BLaER1 treated with 17β-estradiol and CSF1 and Interleukin-3, amounts not matched to agents 10 nM and 100 nM (cell line): Measurements from ENCODE around the gene UBAC2.

Experiments used
- H3K27ac ChIP-seq, 11 experiments: shearing (Covaris generic); formaldehyde crosslinking; 2 replicates each; pipeline ENCODE4 v1.8.1; 2022
- H3K27me3 ChIP-seq, 11 experiments: shearing (Covaris generic); formaldehyde crosslinking; 2 replicates each; pipeline ENCODE4 v1.8.1; 2022
- H3K36me3 ChIP-seq, 11 experiments: shearing (Covaris generic); formaldehyde crosslinking; 2 replicates each; pipeline ENCODE4 v1.8.1; 2022
- H3K4me1 ChIP-seq, 10 experiments: shearing (Covaris generic); formaldehyde crosslinking; 2 replicates each; pipeline ENCODE4 v1.8.1; 2022
- H3K4me2 ChIP-seq, 11 experiments: shearing (Covaris generic); formaldehyde crosslinking; 2 replicates each; pipeline ENCODE4 v1.8.1; 2022
- H3K4me3 ChIP-seq, 10 experiments: shearing (Covaris generic); formaldehyde crosslinking; 2 replicates each; pipeline ENCODE4 v1.8.1; 2022
- H3K9ac ChIP-seq, 11 experiments: shearing (Covaris generic); formaldehyde crosslinking; 2 replicates each; pipeline ENCODE4 v1.8.1; 2022
- H3K9me3 ChIP-seq, 11 experiments: shearing (Covaris generic); formaldehyde crosslinking; replicated peaks in 1 of 11; 2 replicates each; pipeline ENCODE4 v1.8.1; 2022
- H4K20me1 ChIP-seq, 11 experiments: shearing (Covaris generic); formaldehyde crosslinking; 2 replicates each; pipeline ENCODE4 v1.8.1; 2022
- Cebpa-rat ChIP-seq, 11 experiments: shearing (Covaris generic); IDR thresholded peaks; 2 replicates each; pipeline ENCODE4 v1.8.1; 2022

UBAC2 gene

DNA sequence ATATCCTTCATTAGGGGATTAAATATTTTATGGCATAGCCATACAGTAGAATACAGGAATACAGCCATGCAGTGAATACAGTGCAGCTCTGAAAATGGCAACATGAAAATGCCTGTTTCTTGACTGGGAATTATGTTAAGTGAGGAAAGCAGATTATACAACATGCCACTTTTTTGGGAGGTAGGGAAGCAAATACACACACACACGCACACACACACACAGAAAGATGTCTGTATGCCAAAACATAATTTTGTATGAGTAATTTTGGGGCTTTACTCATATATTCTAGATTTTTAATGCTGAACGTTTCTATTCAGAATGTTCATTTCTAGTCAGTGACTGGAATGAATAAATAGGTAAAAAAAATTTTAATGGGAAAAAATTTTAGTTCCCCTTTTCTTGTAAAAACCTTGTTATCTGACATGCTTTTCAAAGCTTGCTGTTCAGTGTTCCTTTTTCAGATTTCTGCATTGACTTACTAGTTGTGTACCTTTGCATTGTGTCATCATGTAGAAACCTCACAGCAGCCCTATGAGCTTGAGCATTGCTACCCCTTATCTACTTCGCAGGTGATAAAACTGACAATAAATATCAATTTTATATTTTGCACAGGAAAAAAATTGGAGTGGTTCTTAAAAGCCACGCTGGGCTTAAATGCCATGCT lies 98.7 kb downstream of the UBAC2 start:
- no peak for TF ChIP-seq Cebpa-rat (IDR thresholded peaks at IDR 0.05)

DNA sequence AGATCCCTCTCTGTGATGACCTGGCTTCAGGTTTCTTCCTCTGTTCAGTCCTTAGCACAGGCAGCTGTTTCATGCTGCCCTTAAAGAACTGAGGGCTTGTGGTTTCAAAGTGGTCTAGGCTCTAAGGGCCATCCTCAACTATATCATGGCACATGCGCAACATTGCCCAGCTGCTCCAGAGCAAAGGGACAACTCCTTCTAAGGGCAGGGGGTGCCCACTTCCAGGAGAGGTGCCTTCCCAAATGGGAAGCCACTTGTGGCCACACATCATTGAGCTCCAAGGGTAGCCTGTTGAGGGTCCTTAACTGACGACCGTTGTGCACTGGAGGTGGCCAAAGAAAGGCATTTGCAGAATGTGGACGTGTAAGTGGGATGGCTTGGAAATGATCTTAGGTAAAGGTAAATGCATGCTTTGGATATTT lies 99.3 kb downstream of the UBAC2 start:
- H3K27ac ChIP-seq, result no peak overlapping the region
- peaks cover 24 to 56% (median 41%) of the 10 kb centered on the region in 11 experiments; a peak in 20 of 22 replicates for H3K36me3 ChIP-seq
- no peaks in the 10 kb centered on the region for H3K9me3 ChIP-seq
- no peaks in the 10 kb centered on the region for H3K27me3 ChIP-seq
- no peak overlapping the region for H3K9ac ChIP-seq
- H3K4me3 ChIP-seq, result no peak overlapping the region
- H3K4me2 ChIP-seq, result peak overlapping the region in 4 of 11 experiments; percentile 7 to 64 (median 41); a peak in 5 of 22 replicates
- TF ChIP-seq Cebpa-rat (IDR thresholded peaks at IDR 0.05), result no peak
- H4K20me1 ChIP-seq, result peaks cover 0 to 61% (median 0%) of the 10 kb centered on the region in 11 experiments; a peak in 7 of 22 replicates
- H3K4me1 ChIP-seq, result peaks cover 0 to 96% (median 42%) of the 10 kb centered on the region in 10 experiments; a peak in 16 of 20 replicates

More for the DNA sequence above, 98.7 kb downstream of the UBAC2 start:
- no peak overlapping the region for H3K27ac ChIP-seq
- H3K36me3 ChIP-seq, result peaks cover 25 to 56% (median 41%) of the 10 kb centered on the region in 11 experiments; a peak in 20 of 22 replicates
- peaks cover 0 to 57% (median 0%) of the 10 kb centered on the region in 11 experiments; a peak in 7 of 22 replicates for H4K20me1 ChIP-seq
- H3K4me2 ChIP-seq, result peak overlapping the region in 3 of 11 experiments; percentile 38 to 64 (median 44); a peak in 5 of 22 replicates
- H3K4me3 ChIP-seq, result no peak overlapping the region
- no peaks in the 10 kb centered on the region for H3K27me3 ChIP-seq
- H3K4me1 ChIP-seq, result peaks cover 0 to 95% (median 40%) of the 10 kb centered on the region in 10 experiments; a peak in 16 of 20 replicates
- no peaks in the 10 kb centered on the region for H3K9me3 ChIP-seq
- no peak overlapping the region for H3K9ac ChIP-seq

DNA sequence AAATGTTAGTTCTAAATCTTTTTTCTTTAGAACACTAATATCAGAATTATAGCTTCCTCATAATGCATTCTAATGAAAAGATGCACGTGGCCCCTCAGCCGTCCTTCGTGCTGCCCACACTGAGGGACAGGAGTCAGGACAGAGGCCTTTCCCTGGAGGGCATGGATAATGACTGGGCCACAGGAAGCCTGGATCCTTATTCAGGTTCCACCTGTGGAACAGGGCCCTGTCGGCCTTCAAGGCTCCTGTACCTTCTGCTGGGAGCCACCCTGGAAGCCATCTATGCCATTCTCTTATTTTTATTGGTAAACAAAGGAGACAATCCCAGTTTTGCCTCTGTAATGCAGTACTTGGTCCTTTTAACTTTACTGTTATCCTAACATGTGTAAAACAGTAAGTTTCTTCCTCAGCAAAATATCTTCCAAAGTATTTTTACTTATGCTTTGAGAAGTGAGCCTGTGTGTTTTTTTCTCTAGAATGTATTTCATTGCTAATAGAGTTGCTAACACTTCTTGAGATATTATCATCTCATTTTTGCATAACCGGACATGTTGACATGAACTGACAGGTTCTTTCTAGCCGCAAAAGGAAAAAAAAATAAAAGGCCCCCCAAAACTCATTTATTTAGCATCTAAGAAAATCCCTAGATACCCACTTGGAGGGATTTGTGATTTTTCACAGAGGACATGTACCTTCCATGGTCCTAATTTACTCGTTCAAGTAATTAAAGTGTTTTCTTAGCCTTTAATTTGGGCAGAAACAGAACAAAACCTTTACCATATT lies 100.6 kb downstream of the UBAC2 start:
- Histone ChIP-seq H4K20me1 (peaks cover 0 to 61% (median 0%) of the 10 kb centered on the region in 11 experiments; a peak in 7 of 22 replicates), H3K4me1 (peaks cover 0 to 94% (median 37%) of the 10 kb centered on the region in 10 experiments; a peak in 13 of 20 replicates), H3K27ac (no peak overlapping the region), H3K36me3 (peaks cover 27 to 58% (median 41%) of the 10 kb centered on the region in 11 experiments; a peak in 20 of 22 replicates), H3K9me3 (no peaks in the 10 kb centered on the region), H3K4me2 (peak overlapping the region in 5 of 11 experiments; percentile 12 to 87 (median 18); a peak in 8 of 22 replicates), H3K9ac (no peak overlapping the region), H3K4me3 (no peak overlapping the region), H3K27me3 (no peaks in the 10 kb centered on the region)
- no peak for TF ChIP-seq Cebpa-rat (IDR thresholded peaks at IDR 0.05)

DNA sequence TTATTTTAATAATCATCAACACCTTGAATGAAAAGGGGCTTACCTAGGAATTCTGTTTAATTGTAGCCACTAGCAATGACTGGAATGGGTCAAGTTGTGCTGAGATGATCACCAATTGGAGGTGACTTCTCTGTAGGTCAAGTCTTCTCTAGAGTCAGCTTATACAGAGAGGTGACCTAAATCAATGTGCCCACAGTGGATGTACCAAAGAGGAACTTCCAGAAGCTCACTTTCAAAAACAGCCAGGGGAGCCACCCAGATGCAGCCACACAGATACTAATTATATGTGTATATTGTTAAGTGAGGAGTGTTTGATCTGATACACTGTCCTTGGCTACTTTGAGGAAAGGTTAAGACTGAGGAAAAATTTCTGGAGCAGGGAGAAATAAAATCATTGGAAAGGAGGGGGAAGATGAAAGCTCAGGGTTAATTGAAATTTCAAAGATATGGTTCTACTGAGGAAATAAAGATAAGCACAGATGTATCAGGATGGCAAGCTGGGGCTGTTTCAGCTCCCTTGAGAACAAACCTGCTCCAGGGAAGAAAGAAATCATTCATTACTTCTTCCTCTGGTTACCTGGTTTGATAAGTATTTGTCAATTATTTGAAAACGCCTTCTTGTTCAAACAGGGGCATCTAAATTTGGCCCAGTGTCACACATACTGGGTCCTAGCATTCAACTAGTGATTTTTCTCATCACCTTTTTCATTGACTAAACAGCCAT lies 101.4 kb downstream of the UBAC2 start:
- peaks cover 28 to 62% (median 44%) of the 10 kb centered on the region in 11 experiments; a peak in 20 of 22 replicates for H3K36me3 ChIP-seq
- H3K27me3 ChIP-seq, result no peaks in the 10 kb centered on the region
- peaks cover 0 to 53% (median 0%) of the 10 kb centered on the region in 11 experiments; a peak in 7 of 22 replicates for H4K20me1 ChIP-seq
- H3K4me2 ChIP-seq, result peak overlapping the region in 5 of 11 experiments; percentile 12 to 87 (median 17); a peak in 8 of 22 replicates
- peaks cover 0 to 94% (median 37%) of the 10 kb centered on the region in 10 experiments; a peak in 13 of 20 replicates for H3K4me1 ChIP-seq
- no peak overlapping the region for H3K4me3 ChIP-seq
- no peaks in the 10 kb centered on the region for H3K9me3 ChIP-seq
- no peak overlapping the region for H3K9ac ChIP-seq
- no peak for TF ChIP-seq Cebpa-rat (IDR thresholded peaks at IDR 0.05)
- peak overlapping the region in 2 of 11 experiments; percentile 14 to 34; a peak in 2 of 22 replicates for H3K27ac ChIP-seq

DNA sequence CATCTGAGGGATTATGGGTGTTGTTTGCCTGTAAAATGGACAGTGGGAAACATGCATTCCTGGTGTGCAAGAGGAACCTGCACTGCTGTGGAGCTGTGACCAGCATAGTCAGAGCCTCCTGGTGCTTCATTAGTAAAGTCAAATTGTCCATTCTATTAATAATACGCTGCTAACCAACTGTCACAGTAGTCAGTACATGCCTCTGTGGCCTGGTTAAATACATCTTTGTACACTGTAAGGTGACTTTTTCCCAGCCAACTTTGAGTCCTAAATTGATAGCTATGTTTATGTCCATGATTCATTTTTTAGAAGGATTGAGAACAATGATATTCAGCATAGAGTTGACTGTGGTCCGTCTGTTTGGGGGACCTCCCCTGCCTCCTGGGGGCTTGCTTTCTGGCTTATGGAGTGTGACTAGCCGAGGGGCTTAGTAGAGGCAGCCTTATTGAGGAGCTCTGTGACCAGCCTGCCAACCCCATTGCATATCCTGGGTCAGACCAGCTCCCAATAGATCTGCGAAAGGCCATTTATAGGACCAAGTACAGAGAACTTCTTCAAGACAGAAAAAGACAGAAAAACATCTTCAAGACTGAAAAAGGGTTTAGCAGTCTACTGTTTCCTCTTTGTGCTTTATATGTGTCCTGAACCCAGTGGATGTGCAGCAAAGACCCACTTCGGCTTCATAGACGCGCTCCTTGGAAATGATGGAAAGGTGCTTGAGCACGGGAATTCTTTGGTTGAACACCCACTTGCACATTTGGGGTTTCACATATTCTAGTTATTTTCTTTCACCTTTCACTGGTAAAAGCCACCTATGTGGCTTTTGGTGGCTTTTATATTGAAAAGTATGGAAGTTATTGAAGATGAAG lies 102.2 kb downstream of the UBAC2 start:
- Histone ChIP-seq H3K27ac (peak overlapping the region in 3 of 11 experiments; percentile 13 to 38 (median 34); a peak in 4 of 22 replicates), H3K9ac (no peak overlapping the region), H3K9me3 (peaks cover 0 to 3% (median 2%) of the 10 kb centered on the region in 11 experiments; a peak in 11 of 22 replicates), H4K20me1 (peaks cover 0 to 52% (median 0%) of the 10 kb centered on the region in 11 experiments; a peak in 7 of 22 replicates), H3K4me2 (peak overlapping the region in 5 of 11 experiments; percentile 12 to 87 (median 17); a peak in 6 of 22 replicates), H3K27me3 (no peaks in the 10 kb centered on the region), H3K4me1 (peaks cover 0 to 94% (median 42%) of the 10 kb centered on the region in 10 experiments; a peak in 13 of 20 replicates), H3K36me3 (peaks cover 32 to 68% (median 46%) of the 10 kb centered on the region in 11 experiments; a peak in 21 of 22 replicates), H3K4me3 (no peak overlapping the region)
- no peak for TF ChIP-seq Cebpa-rat (IDR thresholded peaks at IDR 0.05)

DNA sequence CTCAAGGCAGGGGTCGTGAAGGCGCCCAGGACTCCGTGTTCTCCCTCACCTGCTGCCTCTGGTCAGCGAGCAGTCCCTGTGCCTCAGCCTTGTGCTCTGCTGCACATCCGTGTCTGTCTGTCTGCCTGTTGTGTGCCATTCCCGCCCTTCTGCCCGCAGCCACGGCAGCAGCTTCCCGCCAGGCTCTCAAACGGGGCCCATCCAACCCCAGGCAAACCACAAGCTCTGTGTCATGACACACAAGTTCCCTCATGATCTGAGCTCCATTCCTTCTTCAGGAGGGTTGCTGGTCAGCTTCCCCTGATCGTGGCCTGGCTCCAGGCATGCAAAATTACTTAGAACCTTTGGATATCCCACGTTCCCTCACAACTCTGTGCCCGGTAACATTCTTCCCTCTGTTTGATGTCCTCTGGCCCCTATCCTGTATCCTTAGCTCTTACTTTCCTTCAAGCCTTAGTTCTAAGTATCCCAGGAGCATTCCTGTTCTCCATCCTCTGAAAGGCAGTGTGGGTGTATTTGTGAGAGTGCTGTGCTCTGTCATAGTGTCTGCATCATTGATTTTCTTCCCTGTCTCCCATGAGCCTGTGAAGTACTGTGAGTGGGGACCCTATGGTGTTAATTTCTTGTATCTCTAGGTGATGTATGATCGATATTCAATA lies 103.3 kb downstream of the UBAC2 start:
- Histone ChIP-seq H3K27me3 (no peaks in the 10 kb centered on the region), H3K27ac (peak overlapping the region in 6 of 11 experiments; percentile 12 to 26 (median 22); a peak in 4 of 22 replicates), H3K36me3 (peaks cover 38 to 80% (median 57%) of the 10 kb centered on the region in 11 experiments; a peak in 21 of 22 replicates), H3K4me1 (peaks cover 0 to 94% (median 48%) of the 10 kb centered on the region in 10 experiments; a peak in 13 of 20 replicates), H3K4me2 (peak overlapping the region in 5 of 11 experiments; percentile 41 to 87 (median 55); a peak in 10 of 22 replicates), H3K9me3 (peaks cover 0 to 14% (median 11%) of the 10 kb centered on the region in 11 experiments; a peak in 15 of 22 replicates), H3K9ac (no peak overlapping the region; a peak in 1 of 22 replicates), H4K20me1 (peaks cover 0 to 52% (median 0%) of the 10 kb centered on the region in 11 experiments; a peak in 7 of 22 replicates), H3K4me3 (no peak overlapping the region)
- no peak for TF ChIP-seq Cebpa-rat (IDR thresholded peaks at IDR 0.05)

DNA sequence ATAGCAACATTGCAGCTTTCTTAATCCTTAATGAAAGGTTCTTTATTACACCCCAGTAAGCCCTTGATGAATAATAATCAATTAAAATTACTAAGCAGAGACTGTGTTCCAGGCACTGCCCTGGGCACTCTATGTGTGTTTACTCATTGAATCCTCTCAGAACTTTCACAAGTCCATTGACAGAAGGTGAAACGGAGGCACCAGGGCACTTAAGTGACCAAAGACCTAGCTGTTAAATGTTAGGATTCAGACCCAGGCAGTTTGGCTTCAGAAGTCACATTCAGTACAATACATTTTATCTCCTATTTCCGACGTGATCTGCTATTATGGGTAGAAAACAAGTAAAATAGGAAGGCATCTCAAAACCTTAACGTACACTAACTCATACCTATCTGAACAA lies 103.9 kb downstream of the UBAC2 start:
- Histone ChIP-seq H3K9ac (no peak overlapping the region; a peak in 1 of 22 replicates), H3K27ac (peak overlapping the region in 2 of 11 experiments; percentile 9 to 23; a peak in 1 of 22 replicates), H3K27me3 (no peaks in the 10 kb centered on the region), H3K4me3 (peak overlapping the region in 1 of 10 experiments; percentile 45; a peak in 1 of 20 replicates), H3K4me2 (peak overlapping the region in 3 of 11 experiments; percentile 55 to 87 (median 64); a peak in 5 of 22 replicates), H3K9me3 (peaks cover 0 to 16% (median 11%) of the 10 kb centered on the region in 11 experiments; a peak in 15 of 22 replicates), H3K36me3 (peaks cover 38 to 85% (median 63%) of the 10 kb centered on the region in 11 experiments; a peak in 21 of 22 replicates), H4K20me1 (peaks cover 0 to 48% (median 0%) of the 10 kb centered on the region in 11 experiments; a peak in 7 of 22 replicates), H3K4me1 (peaks cover 0 to 94% (median 52%) of the 10 kb centered on the region in 10 experiments; a peak in 14 of 20 replicates)
- TF ChIP-seq Cebpa-rat (IDR thresholded peaks at IDR 0.05), result no peak
